Ascending aorta (tissue), 2 donors: ENCODE data around the gene COL4A2. TPM values are rescaled to one million over a fixed set of nuclear protein-coding genes. Genes with fewer than 3 reads are reported as not detected.
A peak's percentile ranks its signal among the peaks of the same experiment; 100 is the strongest.

Source experiments
- DNase-seq, 2 donors: peaks; one replicate each; pipeline ENCODE4 v3.0.0-alpha.2; 2019; ENCODE audit warnings: low spot score in 2 of 2
- H3K27ac ChIP-seq, 2 donors: fragments of 200-600 bp; sonication (generic); one replicate each; pipeline ENCODE4 v1.5.1; 2016 to 2017; ENCODE audit warnings: mild to moderate bottlenecking in 1 of 2
- H3K27me3 ChIP-seq: fragments of 200-600 bp; sonication (generic); one replicate; pipeline ENCODE4 v1.5.1; 2017
- H3K36me3 ChIP-seq, 2 donors: fragments of 200-600 bp; sonication (generic); one replicate each; pipeline ENCODE4 v1.5.1; 2016
- H3K4me1 ChIP-seq, 2 donors: fragments of 200-600 bp; sonication (generic); one replicate each; pipeline ENCODE4 v1.5.1; 2016 to 2017; ENCODE audit warnings: mild to moderate bottlenecking in 1 of 2
- H3K4me3 ChIP-seq, 2 donors: fragments of 200-600 bp; sonication (generic); one replicate each; pipeline ENCODE4 v1.5.1; 2016 to 2017; ENCODE audit warnings: mild to moderate bottlenecking in 1 of 2
- H3K9me3 ChIP-seq, 2 donors: fragments of 200-600 bp; sonication (generic); one replicate each; pipeline ENCODE4 v1.5.1; 2016
- CTCF ChIP-seq, 3 experiments: fragments of 200-600 bp in 2 of 3; fragments of 450-650 bp in 1 of 3; sonication (generic) in 2 of 3; IDR thresholded peaks; one replicate each; pipeline ENCODE4 v1.5.1; 2016 to 2019; ENCODE audit warnings: antibody characterized with exemption in 3 of 3, mild to moderate bottlenecking in 1 of 3, moderate library complexity in 1 of 3
- intact Hi-C: fragments of 100-400 bp; cut with DNase I; formaldehyde crosslinking; loops from one replicate; pipeline ENCODE4 v1.15.1; 2023
- total RNA-seq: library from RNA; depleted of rRNA; stranded (reverse); fragments of >200 nt; gene quantifications from one replicate; pipeline ENCODE4 v1.1.0, GENCODE V29; 2016

The COL4A2 gene
- total RNA-seq, 1 donor from 2014 or later = 1,227 TPM

- H3K27ac ChIP-seq = peak overlapping the region; percentile 95 to 96
- H3K27me3 ChIP-seq = no peaks in the 10 kb centered on the region
- H3K4me1 ChIP-seq = peaks cover 19 to 74% of the 10 kb centered on the region in 2 donors
- H3K9me3 ChIP-seq = no peaks in the 10 kb centered on the region
- H3K36me3 ChIP-seq = peaks cover 7 to 12% of the 10 kb centered on the region in 2 donors
- TF ChIP-seq CTCF (IDR thresholded peaks at IDR 0.05) = no peak
- intact Hi-C loops = no loop called here
- H3K4me3 ChIP-seq = no peak overlapping the region
- peak in 1 of 2 donors; percentile 59 for DNase-seq
Measured at GRCh38 chr13:110334256-110334655, 27.2 kb downstream of the COL4A2 start.

GRCh38 chr13:110334841-110335490, 27.9 kb downstream of the COL4A2 start:
- Histone ChIP-seq H3K27me3 (no peaks in the 10 kb centered on the region), H3K27ac (peak overlapping the region; percentile 95 to 96), H3K4me3 (no peak overlapping the region), H3K4me1 (peaks cover 26 to 77% of the 10 kb centered on the region in 2 donors), H3K36me3 (peaks cover 7 to 12% of the 10 kb centered on the region in 2 donors), H3K9me3 (no peaks in the 10 kb centered on the region)
- no peak for TF ChIP-seq CTCF (IDR thresholded peaks at IDR 0.05)
- DNase-seq = no peak
- intact Hi-C loops = no loop called here

GRCh38 chr13:110336108-110336507, 29.0 kb downstream of the COL4A2 start:
- H3K27me3 ChIP-seq = no peaks in the 10 kb centered on the region
- H3K36me3 ChIP-seq = peaks cover 7 to 12% of the 10 kb centered on the region in 2 donors
- H3K4me1 ChIP-seq = peaks cover 33 to 79% of the 10 kb centered on the region in 2 donors
- peak overlapping the region; percentile 95 to 96 for H3K27ac ChIP-seq
- TF ChIP-seq CTCF (IDR thresholded peaks at IDR 0.05) = no peak
- no peak overlapping the region for H3K4me3 ChIP-seq
- intact Hi-C loops = no loop called here
- no peaks in the 10 kb centered on the region for H3K9me3 ChIP-seq
- DNase-seq = no peak

GRCh38 chr13:110336681-110337080, 29.6 kb downstream of the COL4A2 start:
- Histone ChIP-seq H3K9me3 (no peaks in the 10 kb centered on the region), H3K4me3 (peak overlapping the region in 1 of 2 donors; percentile 12), H3K36me3 (peaks cover 7 to 12% of the 10 kb centered on the region in 2 donors), H3K27me3 (no peaks in the 10 kb centered on the region), H3K27ac (peak overlapping the region; percentile 95 to 96), H3K4me1 (peaks cover 38 to 80% of the 10 kb centered on the region in 2 donors)
- DNase-seq = peak in 1 of 2 donors; percentile 64
- intact Hi-C loops = no loop called here
- no peak for TF ChIP-seq CTCF (IDR thresholded peaks at IDR 0.05)

GRCh38 chr13:110337247-110337646, 30.2 kb downstream of the COL4A2 start:
- no peaks in the 10 kb centered on the region for H3K27me3 ChIP-seq
- DNase-seq = peak in 1 of 2 donors; percentile 73
- H3K9me3 ChIP-seq = no peaks in the 10 kb centered on the region
- intact Hi-C loops = no loop called here
- H3K4me3 ChIP-seq = peak overlapping the region in 1 of 2 donors; percentile 12
- H3K36me3 ChIP-seq = peaks cover 7 to 12% of the 10 kb centered on the region in 2 donors
- H3K27ac ChIP-seq = peak overlapping the region; percentile 95 to 96
- TF ChIP-seq CTCF (IDR thresholded peaks at IDR 0.05) = no peak
- H3K4me1 ChIP-seq = peaks cover 40 to 78% of the 10 kb centered on the region in 2 donors
